Activated CD4-positive, alpha-beta T cell treated with anti-CD3 and anti-CD28 coated beads, Interleukin-2, amount 10 ng/mL, durations not matched to agents 7 days and 5 days (primary cell): ENCODE data around the gene CORO1A. TPM values are rescaled to one million over a fixed set of nuclear protein-coding genes. Genes with fewer than 3 reads are reported as not detected.
A peak's percentile ranks its signal among the peaks of the same experiment; 100 is the strongest.

ENCODE experiments used
- CTCF ChIA-PET: fragments of 350-600 bp; sonication (Branson Sonifier 250); formaldehyde crosslinking; loops from one replicate; lab custom pipeline; 2021; ENCODE audit warnings: antibody characterized with exemption; lab: Charles Lee
- POLR2A ChIA-PET: fragments of 350-600 bp; sonication (Branson Sonifier 250); formaldehyde crosslinking; loops from one replicate; lab custom pipeline; 2021; ENCODE audit warnings: antibody characterized with exemption; lab: Charles Lee
- DNase-seq: peaks from one replicate; pipeline ENCODE4 v3.0.0-alpha.2; 2020
- H3K27ac Mint-ChIP-seq: one replicate; pipeline ENCODE4 v1.8.0; 2021; ENCODE audit warnings: mild to moderate bottlenecking, moderate library complexity, mixed read lengths
- H3K27me3 Mint-ChIP-seq: one replicate; pipeline ENCODE4 v1.8.0; 2021; ENCODE audit warnings: mixed read lengths
- H3K36me3 Mint-ChIP-seq: one replicate; pipeline ENCODE4 v1.8.0; 2021; ENCODE audit warnings: low read depth, mixed read lengths
- H3K4me1 Mint-ChIP-seq: one replicate; pipeline ENCODE4 v1.8.0; 2021; ENCODE audit warnings: mixed read lengths
- H3K4me3 Mint-ChIP-seq: one replicate; pipeline ENCODE4 v1.8.0; 2021; ENCODE audit warnings: mild to moderate bottlenecking, moderate library complexity, mixed read lengths
- H3K9me3 Mint-ChIP-seq: one replicate; pipeline ENCODE4 v1.8.0; 2021; ENCODE audit warnings: mixed read lengths
- total RNA-seq, 2 experiments: library from RNA; stranded (reverse); gene quantifications; one replicate each; pipeline ENCODE4 v1.2.3, GENCODE V29; 2021

Gene CORO1A
- 1,000 to 10,000 TPM; 1,809 to 1,847 TPM for total RNA-seq

DNA sequence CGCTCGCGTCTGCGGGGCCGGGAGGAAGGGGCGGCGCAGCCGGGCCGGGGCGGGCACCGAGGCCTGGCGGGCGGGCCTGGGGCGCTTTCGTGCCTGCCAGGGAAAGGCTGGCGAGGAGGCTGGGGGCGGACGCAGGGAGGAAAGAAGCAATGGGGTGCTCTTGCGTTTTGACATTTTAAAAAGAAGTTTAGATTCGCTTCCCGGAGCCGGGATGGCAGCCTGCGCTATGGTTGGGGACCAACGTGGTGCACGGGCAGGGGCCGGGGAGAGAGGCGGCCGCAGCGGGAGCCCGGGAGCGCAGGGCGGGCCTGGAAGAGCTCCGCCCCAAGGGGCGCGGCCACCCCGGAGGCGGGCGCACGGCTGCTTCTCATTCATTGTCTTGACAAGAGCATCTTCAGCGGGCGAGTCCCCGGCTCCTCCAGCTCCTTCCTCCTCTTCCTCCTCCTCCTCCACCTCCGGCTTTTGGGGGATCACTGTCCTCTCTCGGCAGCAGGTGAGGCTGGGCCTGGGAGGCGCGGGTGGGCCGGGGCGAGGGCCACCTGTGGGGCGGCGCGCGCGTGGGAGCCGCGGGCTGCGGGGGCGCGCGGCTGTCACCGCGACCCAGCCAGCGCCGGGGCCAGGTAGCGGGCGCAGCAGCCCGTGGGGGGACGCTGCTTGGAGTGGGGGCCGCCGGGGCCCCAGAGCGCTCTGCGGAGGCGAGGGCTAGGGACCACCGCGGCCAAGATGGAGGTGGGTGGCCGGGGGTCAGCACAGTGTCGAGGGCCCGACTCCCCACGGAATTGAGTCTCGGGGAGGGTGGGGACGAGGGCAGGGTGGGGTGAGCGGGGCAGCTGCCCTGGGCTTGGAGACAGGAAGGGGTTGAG, at the start of gene CORO1A:
TSS of gene CORO1A (plus strand) at position 370 of the 863 bp plus-strand sequence. CDS start 1,608 bp downstream, outside the sequence.
- peaks cover 25% of the 10 kb centered on the region for H3K4me1 Mint-ChIP-seq
- ChIA-PET POLR2A (interaction anchor here (0.7 kb wide), 1 partner anchor 71 kb away, joined by 3 read pairs; no protein-coding TSS in a partner anchor), CTCF (interaction anchor here (0.8 to 3.5 kb wide), 3 partner anchors 41 to 128 kb away, joined by 3 to 28 read pairs (median 3); partner anchors contain the start of gene TBX6)
- no peaks in the 10 kb centered on the region for H3K9me3 Mint-ChIP-seq
- peak within 1 kb of the TSS; percentile 99 for H3K4me3 Mint-ChIP-seq
- H3K36me3 Mint-ChIP-seq = peaks cover 44% of the 10 kb centered on the region
- DNase-seq = peak; percentile 89
- no peaks in the 10 kb centered on the region for H3K27me3 Mint-ChIP-seq
- peak within 1 kb of the TSS; percentile 97 for H3K27ac Mint-ChIP-seq

DNA sequence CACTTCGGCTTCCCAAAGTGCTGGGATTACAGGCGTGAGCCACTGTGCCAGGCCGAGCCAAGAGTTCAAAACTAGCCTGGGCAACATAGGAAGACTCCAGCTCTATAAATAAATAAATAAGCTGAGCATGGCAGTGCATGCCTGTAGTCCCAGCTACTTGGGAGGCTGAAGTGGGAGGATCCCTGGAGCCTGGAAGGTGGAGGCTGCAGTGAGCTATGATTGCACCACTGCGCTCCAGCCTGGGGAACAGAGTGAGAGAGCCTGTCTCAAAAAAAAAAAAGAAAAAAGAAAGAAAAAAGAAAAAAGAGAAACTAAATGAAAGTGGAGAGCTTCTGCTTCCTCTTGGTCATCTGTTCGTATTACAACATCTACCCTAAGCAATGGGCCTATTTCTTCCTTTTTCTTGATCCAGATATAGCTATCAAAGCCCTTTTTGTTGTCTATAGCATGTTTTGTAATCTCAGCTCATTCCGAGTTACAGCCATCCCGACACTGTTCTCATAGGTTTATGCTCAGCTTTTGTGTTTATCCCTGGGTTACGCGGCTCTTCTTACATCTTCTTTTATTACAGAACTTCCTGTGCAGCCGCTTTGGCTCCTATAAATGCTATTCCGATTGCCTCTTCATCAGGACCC, 46.3 kb upstream of the CORO1A start:
- Mint-ChIP-seq H3K4me3 (no peak overlapping the region), H3K27ac (no peak overlapping the region), H3K4me1 (peaks cover 14% of the 10 kb centered on the region), H3K9me3 (no peaks in the 10 kb centered on the region), H3K36me3 (no peaks in the 10 kb centered on the region), H3K27me3 (no peaks in the 10 kb centered on the region)
- ChIA-PET CTCF (interaction anchor here (0.6 to 1.5 kb wide), 2 partner anchors 44 to 253 kb away, joined by 3 to 4 read pairs; no protein-coding TSS in a partner anchor), POLR2A (no interaction called here)
- no peak for DNase-seq

DNA sequence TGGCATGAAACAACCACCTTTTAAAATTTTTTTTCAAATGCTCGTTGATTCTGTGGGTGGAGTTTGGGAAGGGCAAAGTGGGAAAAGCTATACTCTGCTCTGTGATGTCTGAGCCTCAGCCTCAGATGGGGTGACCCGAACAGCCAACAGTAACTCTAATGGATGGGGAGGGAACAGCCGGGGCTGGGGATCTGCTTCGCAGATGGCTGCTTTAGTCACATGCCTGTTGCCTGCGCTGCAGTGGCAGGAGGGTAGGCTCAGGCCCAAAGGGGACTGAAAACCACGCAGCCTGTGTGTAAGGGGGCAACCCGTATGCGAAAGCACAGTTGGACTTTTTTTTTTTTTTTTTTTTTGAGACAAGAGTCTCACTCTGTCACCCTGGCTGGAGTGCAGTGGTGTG, 45.5 kb upstream of the CORO1A start:
- ChIA-PET POLR2A (no interaction called here), CTCF (interaction anchor here (0.7 to 1.2 kb wide), 2 partner anchors 9 to 258 kb away, joined by 3 to 5 read pairs; no protein-coding TSS in a partner anchor)

DNA sequence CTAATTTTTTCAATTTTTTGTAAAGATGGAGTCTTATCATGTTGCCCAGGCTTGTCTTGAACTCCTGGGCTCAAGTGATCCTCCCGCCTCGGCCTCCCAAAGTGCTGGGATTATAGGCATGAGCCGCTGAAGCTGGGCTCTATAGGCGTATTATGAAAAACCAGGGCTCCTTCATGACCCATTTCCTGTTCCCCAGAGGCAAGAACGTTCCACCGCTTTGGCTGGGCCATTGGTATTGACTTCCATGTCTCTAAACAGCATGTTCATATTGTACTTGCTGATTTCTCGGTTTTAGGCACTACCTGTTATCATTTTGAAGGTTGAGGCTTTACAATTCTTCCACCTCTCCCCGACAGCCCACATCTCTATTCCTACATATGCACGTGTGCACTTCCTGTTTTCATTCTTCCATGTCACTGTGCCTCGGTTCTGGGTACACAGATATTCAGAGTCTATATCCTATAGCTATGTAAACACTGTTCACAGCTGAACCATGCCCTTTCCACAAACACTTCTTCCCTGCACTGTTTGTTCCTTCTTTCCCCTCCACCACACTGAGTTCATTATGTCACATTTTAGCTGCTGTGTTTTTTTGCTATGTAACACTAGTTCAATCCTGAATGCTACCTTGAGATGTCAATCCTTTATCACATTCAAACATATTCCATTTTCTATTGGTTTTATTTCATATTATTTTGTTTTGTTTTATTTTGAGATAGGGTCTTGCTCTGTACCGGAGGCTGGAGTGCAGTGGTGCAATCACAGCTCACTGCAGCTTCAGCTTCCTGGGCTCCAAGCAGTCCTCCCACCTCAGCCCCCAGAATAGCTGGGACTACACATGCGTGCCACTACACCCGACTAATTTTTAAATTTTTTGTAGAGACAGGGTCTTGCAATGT, 43.6 kb upstream of the CORO1A start:
- Mint-ChIP-seq H3K27ac (peak overlapping the region; percentile 55), H3K4me1 (peaks cover 22% of the 10 kb centered on the region), H3K27me3 (no peaks in the 10 kb centered on the region), H3K4me3 (no peak overlapping the region), H3K36me3 (no peaks in the 10 kb centered on the region), H3K9me3 (no peaks in the 10 kb centered on the region)
- ChIA-PET CTCF (interaction anchor here (0.6 to 2.0 kb wide), 10 partner anchors 9 to 357 kb away, joined by 3 to 6 read pairs (median 4); no protein-coding TSS in a partner anchor), POLR2A (interaction anchor here (1.9 kb wide), 1 partner anchor 46 kb away, joined by 5 read pairs; no protein-coding TSS in a partner anchor)
- no peak for DNase-seq

More for the DNA sequence above, 45.5 kb upstream of the CORO1A start:
- H3K4me1 Mint-ChIP-seq = peaks cover 16% of the 10 kb centered on the region
- no peaks in the 10 kb centered on the region for H3K9me3 Mint-ChIP-seq
- no peaks in the 10 kb centered on the region for H3K36me3 Mint-ChIP-seq
- H3K27me3 Mint-ChIP-seq = no peaks in the 10 kb centered on the region
- no peak overlapping the region for H3K4me3 Mint-ChIP-seq
- no peak overlapping the region for H3K27ac Mint-ChIP-seq
- no peak for DNase-seq

DNA sequence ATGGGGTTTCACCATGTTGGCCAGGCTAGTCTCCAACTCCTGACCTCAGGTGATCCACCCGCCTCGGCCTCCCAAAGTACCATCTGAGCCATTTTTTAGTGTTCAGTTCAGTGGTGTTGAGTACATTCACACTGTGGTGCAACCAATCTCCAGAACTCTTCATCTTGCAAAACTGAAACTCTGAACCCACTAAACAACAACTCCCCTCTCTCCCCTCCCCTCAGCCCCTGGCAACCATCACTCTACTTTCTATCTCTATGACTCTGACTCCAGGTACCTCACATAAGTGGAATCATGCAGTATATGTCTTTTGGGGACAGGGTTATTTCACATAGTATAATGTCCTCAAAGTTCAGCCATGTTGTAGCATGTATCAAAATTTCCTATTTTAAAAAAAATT, 41.7 kb upstream of the CORO1A start:
- CTCF ChIA-PET = interaction anchor here (0.6 to 2.0 kb wide), 3 partner anchors 11 to 31 kb away, joined by 3 to 6 read pairs (median 3); partner anchors contain the start of gene GDPD3
- POLR2A ChIA-PET = no interaction called here
- no peaks in the 10 kb centered on the region for H3K36me3 Mint-ChIP-seq
- DNase-seq = no peak
- H3K4me3 Mint-ChIP-seq = no peak overlapping the region
- H3K27ac Mint-ChIP-seq = no peak overlapping the region
- H3K9me3 Mint-ChIP-seq = no peaks in the 10 kb centered on the region
- no peaks in the 10 kb centered on the region for H3K27me3 Mint-ChIP-seq
- H3K4me1 Mint-ChIP-seq = peaks cover 27% of the 10 kb centered on the region

DNA sequence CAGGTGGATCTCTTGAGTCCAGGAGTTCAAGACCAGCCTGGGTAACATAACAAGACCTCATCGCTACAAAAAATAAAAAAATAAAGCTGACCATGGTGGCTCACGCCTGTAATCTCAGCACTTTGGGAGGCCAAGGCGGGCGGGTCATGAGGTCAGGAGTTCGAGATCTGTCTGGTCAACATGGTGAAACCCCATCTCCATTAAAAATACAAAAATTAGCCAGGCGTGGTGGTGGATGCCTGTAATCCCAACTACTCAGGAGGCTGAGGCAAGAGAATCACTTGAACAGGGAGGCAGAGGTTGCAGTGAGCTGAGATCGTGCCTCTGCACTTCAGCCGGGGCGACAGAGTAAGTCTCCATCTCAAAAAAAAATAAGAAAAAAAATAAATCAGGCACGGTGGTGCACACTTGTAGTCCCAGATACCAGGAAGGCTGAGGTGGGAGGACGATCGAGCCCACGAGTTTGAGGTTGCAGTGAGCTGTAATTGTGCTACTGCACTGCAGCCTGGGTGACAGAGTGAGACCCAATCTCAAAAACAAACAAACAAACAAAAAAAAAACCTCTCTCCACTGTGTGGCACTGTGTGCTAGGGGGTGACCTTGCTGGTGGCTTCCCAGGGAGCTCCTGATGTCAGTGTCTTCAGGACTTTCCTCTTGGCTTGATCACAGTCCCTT, 40.6 kb upstream of the CORO1A start:
- H3K36me3 Mint-ChIP-seq = no peaks in the 10 kb centered on the region
- no peak overlapping the region for H3K27ac Mint-ChIP-seq
- peaks cover 27% of the 10 kb centered on the region for H3K4me1 Mint-ChIP-seq
- H3K27me3 Mint-ChIP-seq = no peaks in the 10 kb centered on the region
- POLR2A ChIA-PET = interaction anchor here (1.0 kb wide), 1 partner anchor 45 kb away, joined by 4 read pairs; no protein-coding TSS in a partner anchor
- CTCF ChIA-PET = interaction anchor here (0.6 to 2.0 kb wide), 16 partner anchors 10 to 392 kb away, joined by 3 to 7 read pairs (median 4); partner anchors contain the start of genes CORO1A, GDPD3, TBX6 and ZNF747
- H3K4me3 Mint-ChIP-seq = no peak overlapping the region
- H3K9me3 Mint-ChIP-seq = no peaks in the 10 kb centered on the region
- DNase-seq = peak; percentile 39

DNA sequence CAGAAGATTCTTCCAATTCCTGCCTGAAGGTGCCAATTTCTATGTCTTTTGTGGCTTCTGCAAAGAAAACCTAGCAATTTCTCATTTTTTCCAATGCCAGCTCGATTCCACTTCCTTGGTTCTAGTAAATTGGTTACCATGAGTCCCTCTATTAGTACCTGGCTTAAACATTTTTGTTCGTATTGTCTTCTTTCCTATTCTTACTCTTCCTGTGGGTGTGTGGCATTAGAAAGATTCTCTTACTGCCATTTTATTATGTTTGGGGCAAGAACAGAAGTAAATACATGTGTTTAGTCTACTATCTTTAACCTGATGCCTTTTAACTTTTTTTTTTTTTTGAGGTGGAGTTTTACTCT, 40.1 kb upstream of the CORO1A start:
- Mint-ChIP-seq H3K27me3 (no peaks in the 10 kb centered on the region), H3K9me3 (no peaks in the 10 kb centered on the region), H3K36me3 (no peaks in the 10 kb centered on the region), H3K4me1 (peaks cover 27% of the 10 kb centered on the region), H3K4me3 (no peak overlapping the region), H3K27ac (no peak overlapping the region)
- CTCF ChIA-PET = interaction anchor here (0.6 to 2.0 kb wide), 15 partner anchors 9 to 392 kb away, joined by 3 to 7 read pairs (median 4); partner anchors contain the start of genes CORO1A, GDPD3, TBX6 and ZNF747
- no peak for DNase-seq
- POLR2A ChIA-PET = interaction anchor here (1.0 kb wide), 1 partner anchor 44 kb away, joined by 4 read pairs; no protein-coding TSS in a partner anchor

DNA sequence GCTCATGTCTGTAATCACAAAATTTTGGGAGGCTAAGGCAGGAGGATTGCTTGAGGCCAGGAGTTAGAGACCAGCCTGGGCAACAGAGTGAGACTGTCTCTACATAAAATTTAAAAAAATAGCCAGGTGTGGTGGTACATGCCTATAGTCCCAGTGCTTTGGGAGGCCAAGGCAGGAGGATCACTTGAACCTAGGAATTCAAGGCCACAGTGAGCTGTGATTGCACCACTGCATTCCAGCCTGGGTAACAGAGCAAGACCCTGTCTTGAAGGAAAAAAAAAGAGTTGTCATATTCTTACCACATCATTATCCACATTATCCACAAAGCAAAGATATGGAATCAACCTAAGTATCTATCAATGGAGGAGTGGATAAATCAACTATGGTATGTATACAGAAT, 39.4 kb upstream of the CORO1A start:
- Mint-ChIP-seq H3K9me3 (no peaks in the 10 kb centered on the region), H3K27ac (no peak overlapping the region), H3K4me1 (peaks cover 26% of the 10 kb centered on the region), H3K27me3 (no peaks in the 10 kb centered on the region), H3K36me3 (peaks cover under 1% of the 10 kb centered on the region), H3K4me3 (no peak overlapping the region)
- POLR2A ChIA-PET = no interaction called here
- CTCF ChIA-PET = interaction anchor here (1.6 kb wide), 1 partner anchor 34 kb away, joined by 3 read pairs; no protein-coding TSS in a partner anchor
- no peak for DNase-seq

DNA sequence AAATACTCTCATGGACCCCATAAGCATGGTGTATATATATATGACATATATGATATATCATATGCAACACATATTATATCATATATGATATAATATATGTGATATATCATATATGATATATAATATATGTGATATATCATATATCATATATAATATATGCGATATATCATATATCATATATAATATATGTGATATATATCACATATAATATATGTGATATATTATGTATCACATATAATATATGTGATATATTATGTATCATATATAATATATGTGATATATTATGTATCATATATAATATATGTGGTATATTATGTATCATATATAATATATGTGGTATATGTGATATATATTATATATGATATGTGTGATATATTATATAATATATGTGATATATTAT, 38.5 kb upstream of the CORO1A start:
- POLR2A ChIA-PET = no interaction called here
- Mint-ChIP-seq H3K9me3 (peaks cover 4% of the 10 kb centered on the region), H3K27ac (no peak overlapping the region), H3K36me3 (peaks cover 5% of the 10 kb centered on the region), H3K27me3 (no peaks in the 10 kb centered on the region), H3K4me3 (no peak overlapping the region), H3K4me1 (peaks cover 19% of the 10 kb centered on the region)
- DNase-seq = no peak
- CTCF ChIA-PET = no interaction called here

DNA sequence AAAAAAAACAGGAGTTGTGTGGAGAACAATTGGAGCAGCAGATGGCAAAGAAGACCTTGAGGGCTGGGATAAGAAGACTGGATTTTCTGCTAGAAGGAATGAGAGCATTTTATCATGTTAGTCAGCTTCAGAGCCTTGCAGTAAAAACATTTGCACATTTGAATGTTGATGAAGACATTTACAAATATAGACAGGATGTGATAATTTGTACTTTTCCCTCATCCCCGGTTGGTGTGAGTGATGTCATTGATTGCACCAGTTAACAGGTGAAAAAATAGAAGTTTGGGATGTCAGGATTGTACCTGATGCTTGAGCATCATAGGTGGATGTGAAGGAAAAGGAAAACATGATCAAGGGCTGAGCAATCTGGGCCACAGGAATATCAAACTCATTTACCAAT, 37.7 kb upstream of the CORO1A start:
- CTCF ChIA-PET = no interaction called here
- Mint-ChIP-seq H3K4me3 (no peak overlapping the region), H3K9me3 (peaks cover 10% of the 10 kb centered on the region), H3K27ac (no peak overlapping the region), H3K4me1 (peaks cover 17% of the 10 kb centered on the region), H3K27me3 (no peaks in the 10 kb centered on the region), H3K36me3 (peaks cover 5% of the 10 kb centered on the region)
- POLR2A ChIA-PET = no interaction called here
- DNase-seq = no peak

DNA sequence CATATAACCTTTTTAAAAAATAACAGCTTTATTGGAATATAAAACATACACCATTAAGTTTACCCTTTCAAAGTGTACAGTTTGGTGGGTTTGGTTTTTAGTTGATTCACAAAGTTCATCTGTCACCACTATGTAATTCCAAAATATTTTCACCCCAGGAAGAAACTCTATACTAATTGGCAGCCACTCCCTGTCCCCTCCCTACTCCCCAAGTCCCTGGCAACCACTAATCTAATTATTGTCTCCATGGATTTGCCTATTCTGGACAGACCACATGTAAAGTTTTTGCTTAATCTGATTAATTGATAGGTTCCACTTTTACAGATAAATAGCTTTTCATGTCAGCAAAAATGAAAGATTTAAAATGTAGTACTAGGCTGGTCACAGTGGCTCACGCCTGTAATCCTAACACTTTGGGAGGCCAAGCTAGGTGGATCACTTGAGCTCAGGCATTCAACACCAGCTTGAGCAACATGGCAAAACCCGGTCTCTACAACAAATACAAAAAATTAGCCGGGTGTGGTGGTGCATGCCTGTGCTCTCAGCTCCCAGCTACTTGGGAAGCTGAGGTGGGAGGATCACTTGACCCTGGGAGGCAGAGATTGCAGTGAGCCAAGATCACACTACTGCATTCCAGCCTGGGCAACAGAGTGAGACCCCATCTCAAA, 35.4 kb upstream of the CORO1A start:
- Mint-ChIP-seq H3K4me1 (peaks cover 10% of the 10 kb centered on the region), H3K27ac (no peak overlapping the region), H3K4me3 (no peak overlapping the region), H3K36me3 (peaks cover 8% of the 10 kb centered on the region), H3K27me3 (no peaks in the 10 kb centered on the region), H3K9me3 (peaks cover 13% of the 10 kb centered on the region)
- POLR2A ChIA-PET = no interaction called here
- CTCF ChIA-PET = interaction anchor here (1.0 to 1.7 kb wide), 3 partner anchors 12 to 56 kb away, joined by 3 to 5 read pairs (median 3); partner anchors contain the start of gene TBX6
- DNase-seq = no peak
